IPS-11a (cell line): ENCODE measurements around the gene GLCCI1.

Source experiments
- H3K4me3 ChIP-seq: one replicate; pipeline ENCODE4 v1.5.1; 2013; ENCODE audit warnings: low read depth, low read length, control low read depth

The GLCCI1 gene

GRCh38 chr7:8126601-8127167, 158.1 kb downstream of the GLCCI1 start:
- no peak overlapping the region for H3K4me3 ChIP-seq

GRCh38 chr7:8128449-8129317, 160.1 kb downstream of the GLCCI1 start:
- H3K4me3 ChIP-seq: no peak overlapping the region

- no peak overlapping the region for H3K4me3 ChIP-seq
Observed at GRCh38 chr7:8129318-8129659, 160.7 kb downstream of the GLCCI1 start.

- H3K4me3 ChIP-seq: no peak overlapping the region
Observed at GRCh38 chr7:8130663-8131062, 162.1 kb downstream of the GLCCI1 start.

- no peak overlapping the region for H3K4me3 ChIP-seq
Observed at GRCh38 chr7:8131694-8132605, 163.4 kb downstream of the GLCCI1 start.

GRCh38 chr7:8133188-8133848, 164.7 kb downstream of the GLCCI1 start:
- H3K4me3 ChIP-seq: no peak overlapping the region

- H3K4me3 ChIP-seq: no peak overlapping the region
Observed at GRCh38 chr7:8134089-8134733, 165.6 kb downstream of the GLCCI1 start.

GRCh38 chr7:8135417-8135816, 166.8 kb downstream of the GLCCI1 start:
- H3K4me3 ChIP-seq: no peak overlapping the region

GRCh38 chr7:8136051-8136730, 167.6 kb downstream of the GLCCI1 start:
- H3K4me3 ChIP-seq: no peak overlapping the region
